Activated CD4-positive, alpha-beta T cell treated with anti-CD3 and anti-CD28 coated beads, Interleukin-2, Interleukin-4, amounts not matched to agents 100 ng/mL and 50 ng/mL, durations not matched to agents 16 hours and 8 hours (primary cell): Measurements from ENCODE around the gene ADAMTSL1.

Source experiments
- DNase-seq: peaks from one replicate; pipeline ENCODE4 v3.0.0-alpha.2; 2020; ENCODE audit warnings: low spot score

ADAMTSL1 gene

DNA sequence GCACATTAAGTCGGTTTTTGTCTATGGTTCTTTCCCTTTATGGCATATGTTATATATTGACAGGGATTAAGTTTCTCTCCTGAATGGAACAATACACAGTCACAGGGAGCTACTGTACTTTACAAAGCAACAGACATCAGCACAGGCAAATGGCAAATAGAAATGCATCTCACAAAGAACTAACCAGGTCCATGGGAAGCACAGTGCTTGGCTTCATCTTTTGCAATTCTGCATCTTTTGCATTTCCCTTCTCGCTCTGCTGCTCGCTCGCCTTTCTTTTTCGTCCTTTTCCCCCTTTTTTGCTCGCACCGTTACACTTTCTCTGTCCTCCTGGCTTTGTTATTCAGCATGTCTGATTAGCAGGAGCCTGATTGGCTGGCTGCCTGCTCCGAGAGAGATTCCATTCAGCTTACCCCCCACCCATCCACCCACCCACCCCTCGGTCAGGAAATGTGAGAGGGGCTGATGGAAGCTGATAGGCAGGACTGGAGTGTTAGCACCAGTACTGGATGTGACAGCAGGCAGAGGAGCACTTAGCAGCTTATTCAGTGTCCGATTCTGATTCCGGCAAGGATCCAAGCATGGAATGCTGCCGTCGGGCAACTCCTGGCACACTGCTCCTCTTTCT is at the start of gene ADAMTSL1:
TSS of gene ADAMTSL1 (plus strand) at position 502 of the 628 bp plus-strand sequence. CDS start at position 582, 80 bp downstream.
- DNase-seq, result no peak

DNA sequence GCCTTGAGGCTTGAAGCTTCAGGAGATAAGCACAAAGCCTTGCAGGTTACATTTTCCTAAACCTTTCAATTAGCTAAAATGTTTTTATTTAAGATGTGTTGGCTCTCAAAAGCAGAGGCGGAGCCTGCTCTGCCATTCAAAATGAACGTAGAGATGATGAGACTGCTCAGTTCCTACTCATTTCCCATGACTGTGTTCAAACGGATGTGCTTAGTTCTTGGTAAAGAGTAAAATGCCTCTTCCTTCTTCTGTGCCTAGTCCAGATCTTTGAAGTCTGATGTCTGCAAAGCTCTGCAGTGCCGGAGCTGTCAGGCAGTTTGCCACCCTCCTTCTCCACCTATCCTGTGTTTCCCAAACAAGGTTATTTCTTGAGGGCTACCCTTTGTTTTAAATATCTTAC is 46.3 kb upstream of the ADAMTSL1 start:
- no peak for DNase-seq

GRCh38 chr9:18428661-18429060 is 45.3 kb upstream of the ADAMTSL1 start:
- no peak for DNase-seq

- no peak for DNase-seq
These were observed 44.9 kb upstream of the ADAMTSL1 start for GRCh38 chr9:18429070-18429469.

GRCh38 chr9:18433620-18434019 is 40.3 kb upstream of the ADAMTSL1 start:
- DNase-seq, result no peak

DNA sequence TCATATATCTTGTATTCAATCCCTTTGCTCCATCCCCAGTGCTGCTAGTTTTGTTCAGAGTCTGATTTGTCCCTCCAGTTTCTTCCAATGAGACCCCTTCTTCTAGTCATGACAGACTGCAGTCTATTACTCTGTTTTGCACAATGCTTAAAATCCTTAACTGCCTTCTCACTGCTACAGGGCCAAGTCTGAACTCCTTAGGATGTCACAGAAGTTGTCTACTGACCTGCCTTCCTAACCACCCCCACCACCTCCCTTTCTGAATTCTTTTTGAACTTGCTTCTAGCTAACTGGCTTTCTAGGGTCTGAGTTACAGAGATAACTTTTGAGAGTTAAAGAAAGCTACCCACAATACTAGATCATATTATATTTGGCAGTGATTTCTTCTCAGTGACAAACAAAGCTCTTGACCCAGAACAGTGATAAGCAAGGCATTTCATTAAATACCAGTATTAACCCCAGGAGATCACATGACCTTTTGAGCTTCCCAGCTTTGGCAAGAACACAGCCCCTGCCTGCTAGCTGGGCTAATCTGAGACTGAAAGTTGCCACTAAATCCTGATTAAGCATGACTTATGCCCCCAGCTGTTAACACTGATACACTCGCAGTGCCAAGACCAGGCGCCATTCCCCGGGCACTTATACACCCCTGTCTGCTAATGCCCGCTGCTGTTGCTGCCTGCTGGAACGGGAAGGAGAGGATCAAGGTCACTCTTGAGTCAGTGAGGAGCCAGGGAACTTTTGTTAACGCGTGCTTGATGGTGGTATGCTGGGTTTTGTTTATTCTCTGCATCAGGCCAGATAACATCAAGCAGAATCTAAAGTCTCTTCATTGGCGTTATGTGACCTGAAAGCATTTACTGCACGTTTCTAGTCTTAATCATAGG is 36.4 kb upstream of the ADAMTSL1 start:
- no peak for DNase-seq

- DNase-seq, result no peak
These were observed 35.5 kb upstream of the ADAMTSL1 start for GRCh38 chr9:18438300-18438925.

DNA sequence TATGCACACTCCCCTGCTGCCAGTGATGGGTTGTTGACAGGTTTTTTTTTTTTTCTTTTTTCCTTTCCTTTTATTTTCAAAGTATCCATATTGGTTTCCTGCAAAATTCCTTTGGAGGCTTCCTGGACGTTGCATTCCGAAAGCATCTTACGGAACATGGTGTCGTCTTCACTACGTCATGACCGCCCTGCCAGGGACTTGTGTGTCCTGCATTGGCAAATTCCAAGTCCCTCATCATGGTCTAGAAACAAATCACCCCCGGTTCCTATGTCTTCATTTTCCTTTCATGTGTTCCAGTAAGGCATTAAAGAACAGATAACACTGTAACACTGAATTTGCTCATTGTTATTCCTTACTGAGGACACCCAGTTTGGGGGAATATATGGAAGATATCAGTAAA is 35.0 kb upstream of the ADAMTSL1 start:
- DNase-seq, result no peak

DNA sequence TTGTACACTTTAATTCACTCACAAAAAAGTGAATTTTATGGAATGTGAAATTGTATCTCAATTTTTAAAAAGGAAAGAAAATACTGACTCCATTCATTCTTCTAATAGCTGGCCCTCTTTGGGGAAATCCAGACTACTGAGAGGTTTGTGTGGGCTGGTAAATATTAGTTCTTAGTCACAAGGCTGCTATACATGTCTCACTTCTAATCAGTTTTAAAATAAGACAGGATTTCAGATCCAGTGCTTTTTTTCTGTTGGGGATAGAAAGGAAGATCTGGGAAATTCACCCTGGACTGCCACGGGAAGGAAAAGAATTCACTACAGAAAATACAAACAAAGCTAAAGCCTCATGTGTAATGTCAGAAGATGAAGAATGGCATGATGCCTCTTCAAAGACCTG is 32.7 kb upstream of the ADAMTSL1 start:
- DNase-seq, result no peak

DNA sequence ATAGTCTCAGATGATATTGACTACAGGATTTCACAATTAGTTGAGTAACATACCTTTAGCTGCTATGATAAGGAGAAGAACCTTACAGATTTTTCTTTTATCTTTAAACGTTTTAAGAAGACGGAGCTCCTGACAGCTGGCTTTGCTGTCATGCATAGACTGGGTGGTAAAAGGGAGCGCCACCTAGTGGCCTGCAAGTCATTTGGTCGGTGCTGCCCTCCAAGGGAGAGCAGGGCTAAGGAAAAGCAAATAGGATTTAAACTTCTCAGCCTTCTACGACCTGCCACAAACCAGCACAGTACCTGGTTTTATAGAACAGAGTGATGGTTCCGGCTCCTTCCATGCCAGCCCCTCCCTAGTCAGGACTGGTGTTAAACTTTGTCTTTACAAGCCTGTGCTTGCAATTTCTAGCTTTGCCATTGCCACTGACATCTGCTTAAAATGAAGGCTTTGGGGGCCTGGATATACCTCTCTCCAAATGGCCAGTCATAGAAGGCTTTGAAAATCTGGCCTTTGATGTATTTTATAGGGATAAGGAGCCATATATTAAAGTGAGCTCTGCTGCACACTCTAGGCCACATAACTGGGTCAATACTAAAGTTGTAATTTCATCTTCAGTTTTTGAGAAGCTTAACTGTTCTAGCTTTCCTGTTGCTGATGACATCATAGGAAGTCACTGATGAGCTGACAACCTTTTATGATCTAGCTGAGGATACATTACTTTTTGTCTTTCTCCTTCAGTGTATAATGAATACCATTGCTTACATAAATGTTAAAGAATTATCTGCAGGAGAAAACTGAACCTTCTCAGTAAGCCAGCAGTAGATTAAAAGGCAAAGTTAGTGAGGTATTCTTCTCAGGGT is 31.1 kb upstream of the ADAMTSL1 start:
- DNase-seq, result peak; percentile 59

GRCh38 chr9:18447131-18447530 is 26.8 kb upstream of the ADAMTSL1 start:
- DNase-seq, result no peak

DNA sequence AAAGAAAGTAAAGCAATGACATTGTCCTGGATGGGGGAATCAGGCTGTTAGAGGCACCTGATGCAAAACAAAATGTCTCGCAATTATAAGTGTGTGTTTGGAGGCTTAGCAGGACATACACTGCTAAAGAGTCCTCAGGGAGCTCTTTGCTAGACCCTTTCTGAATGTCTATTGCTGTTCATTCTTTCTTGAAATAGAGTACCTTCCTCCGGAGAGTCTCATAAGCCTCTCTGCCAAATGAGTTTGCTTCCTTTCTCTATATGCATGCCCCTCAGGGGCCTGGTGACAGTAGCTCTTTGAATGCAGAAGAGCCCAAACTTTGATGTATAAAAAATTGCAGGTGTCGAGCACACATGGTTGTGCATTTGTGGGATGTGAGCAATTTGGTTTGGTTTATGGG is 26.4 kb upstream of the ADAMTSL1 start:
- DNase-seq, result no peak

GRCh38 chr9:18448101-18448500 is 25.9 kb upstream of the ADAMTSL1 start:
- DNase-seq, result no peak

DNA sequence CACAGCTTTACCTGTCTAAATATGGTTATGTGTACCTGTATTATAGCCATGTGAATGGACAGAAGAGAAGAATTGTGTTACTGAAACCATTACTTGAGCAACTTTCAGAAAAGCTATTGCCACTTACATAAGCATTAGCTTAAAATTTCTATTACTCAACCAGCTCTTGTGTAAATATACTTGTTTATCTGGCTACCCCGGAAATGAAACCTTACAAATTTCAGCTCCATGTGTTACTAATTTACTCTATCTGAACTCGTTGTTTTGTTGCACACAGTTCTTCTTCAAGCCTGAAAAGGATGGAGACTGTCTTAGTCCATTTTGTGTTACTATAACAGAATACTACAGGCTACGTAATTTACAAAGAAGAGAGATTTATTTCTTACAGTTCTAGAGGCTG is 22.5 kb upstream of the ADAMTSL1 start:
- no peak for DNase-seq

DNA sequence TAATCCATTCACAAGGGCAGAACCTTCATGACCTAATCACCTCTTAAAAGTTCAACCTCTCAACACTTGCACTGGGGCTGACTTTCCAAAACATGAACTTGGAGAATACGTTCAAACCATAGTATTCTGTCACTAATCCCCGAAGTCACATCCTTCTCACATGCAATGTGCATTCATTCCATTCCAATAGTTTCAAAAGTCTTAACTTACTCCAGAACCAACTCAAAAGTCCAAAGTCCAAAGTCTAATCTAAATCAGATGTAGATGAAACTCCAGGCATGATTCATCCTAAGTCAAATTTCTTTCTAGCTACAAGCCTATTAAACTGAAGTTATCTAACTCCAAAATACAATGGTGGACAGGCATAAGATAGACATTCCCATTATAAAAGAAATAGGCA is 21.7 kb upstream of the ADAMTSL1 start:
- DNase-seq, result no peak

GRCh38 chr9:18456624-18457237 is 17.2 kb upstream of the ADAMTSL1 start:
- DNase-seq, result no peak

DNA sequence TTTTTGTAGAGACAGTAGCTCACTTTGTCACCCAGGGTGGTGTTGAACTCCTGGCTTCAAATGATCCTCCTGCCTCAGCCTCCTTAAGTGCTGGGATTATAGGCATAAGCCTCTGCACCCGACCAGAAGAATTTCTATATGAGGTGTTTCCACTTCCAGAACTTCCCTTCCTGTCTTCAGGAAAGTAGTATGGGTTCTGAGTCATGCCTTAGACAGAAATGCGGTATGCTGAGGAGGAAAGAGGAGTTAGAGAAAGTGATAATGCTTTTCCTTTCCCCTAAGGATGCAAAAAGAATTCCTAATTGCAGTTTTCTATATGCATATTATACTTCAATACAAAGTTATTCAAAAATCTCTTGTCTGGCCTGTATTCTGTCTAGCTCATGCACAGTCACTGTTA is 16.4 kb upstream of the ADAMTSL1 start:
- DNase-seq, result no peak

- no peak for DNase-seq
These were observed 13.9 kb upstream of the ADAMTSL1 start for GRCh38 chr9:18459962-18460584.

DNA sequence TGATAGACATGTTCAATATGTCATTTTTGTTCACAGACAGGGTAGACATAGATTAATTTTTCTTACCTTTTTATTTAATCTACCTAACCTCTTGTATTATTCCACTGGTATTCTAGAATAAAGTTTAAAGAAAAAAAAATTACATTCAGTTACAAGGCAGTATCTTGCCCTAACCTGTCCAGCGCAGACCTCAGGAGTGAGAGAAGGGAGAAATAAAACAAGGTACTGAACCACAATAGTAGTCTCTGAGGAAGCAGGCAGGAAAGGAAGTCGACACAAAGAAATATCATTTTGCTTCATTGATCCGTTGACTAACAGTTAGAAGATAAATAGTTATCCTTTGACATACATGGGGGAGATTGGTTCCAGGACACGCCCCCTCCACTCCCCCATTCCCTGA is 12.5 kb upstream of the ADAMTSL1 start:
- DNase-seq, result no peak

GRCh38 chr9:18463991-18464390 is 10.0 kb upstream of the ADAMTSL1 start:
- no peak for DNase-seq

GRCh38 chr9:18466101-18466500 is 7.9 kb upstream of the ADAMTSL1 start:
- DNase-seq, result no peak
